Subcutaneous abdominal adipose tissue (tissue), 5 donors: ENCODE measurements around the gene KSR2.

Experiments
- H3K27ac ChIP-seq: one replicate; pipeline ENCODE4 v1.7.0; 2013; ENCODE audit warnings: low read depth, mild to moderate bottlenecking, inconsistent platforms, low read length, moderate library complexity
- H3K27me3 ChIP-seq, 5 donors: one replicate each; pipeline ENCODE4 v1.7.0; 2013; ENCODE audit warnings: low read length in 5 of 5, inconsistent platforms in 1 of 5; ENCODE audit not compliant: control insufficient read depth in 5 of 5, insufficient read depth in 4 of 5
- H3K36me3 ChIP-seq, 5 donors: one replicate each; pipeline ENCODE4 v1.7.0; 2013; ENCODE audit warnings: low read length in 5 of 5; ENCODE audit not compliant: control insufficient read depth in 5 of 5, insufficient read depth in 5 of 5
- H3K4me1 ChIP-seq, 5 donors: one replicate each; pipeline ENCODE4 v1.7.0; 2013; ENCODE audit warnings: low read length in 5 of 5, mild to moderate bottlenecking in 3 of 5, moderate library complexity in 1 of 5; ENCODE audit not compliant: control insufficient read depth in 5 of 5, insufficient read depth in 5 of 5
- H3K4me3 ChIP-seq, 5 donors: one replicate each; pipeline ENCODE4 v1.7.0; 2013; ENCODE audit warnings: low read length in 5 of 5, low read depth in 1 of 5
- H3K9ac ChIP-seq, 5 donors: one replicate each; pipeline ENCODE4 v1.7.0; 2013; ENCODE audit warnings: low read length in 5 of 5, mild to moderate bottlenecking in 4 of 5, moderate library complexity in 3 of 5
- H3K9me3 ChIP-seq, 5 donors: one replicate each; pipeline ENCODE4 v1.7.0; 2013; ENCODE audit warnings: low read length in 5 of 5; ENCODE audit not compliant: control insufficient read depth in 5 of 5
- donor health status: healthy.
- donor health status: healthy.
- donor health status: healthy.
- donor health status: healthy.
- donor health status: healthy.

Gene KSR2

GRCh38 chr12:117921929-117922777, 46.6 kb downstream of the KSR2 start:
- Histone ChIP-seq H3K9me3 (peaks cover 0 to 4% (median 0%) of the 10 kb centered on the region in 5 donors), H3K27ac (no peak overlapping the region), H3K4me3 (no peak overlapping the region), H3K36me3 (no peaks in the 10 kb centered on the region), H3K9ac (no peak overlapping the region), H3K27me3 (peaks cover 0 to 8% (median 0%) of the 10 kb centered on the region in 5 donors), H3K4me1 (no peaks in the 10 kb centered on the region)

DNA sequence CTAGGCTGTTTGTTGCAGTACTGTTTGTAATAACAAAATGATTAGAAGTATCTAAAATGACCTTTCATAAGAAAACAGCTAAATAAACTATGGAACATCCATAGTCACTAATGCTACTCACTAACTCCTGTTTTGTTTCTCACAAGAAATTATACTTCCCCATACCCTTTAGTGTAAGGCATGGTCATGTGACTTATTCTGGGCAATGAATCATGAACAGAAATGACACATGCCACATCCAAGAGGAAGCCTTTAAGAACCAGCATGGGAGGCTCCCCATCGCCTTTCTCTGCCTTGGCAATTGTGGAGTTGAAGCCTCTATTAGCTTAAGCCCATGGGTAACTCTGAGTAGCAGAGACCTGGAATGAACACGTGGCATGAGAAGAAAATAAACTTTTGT, 49.3 kb downstream of the KSR2 start:
- Histone ChIP-seq H3K27me3 (peaks cover 0 to 8% (median 0%) of the 10 kb centered on the region in 5 donors), H3K27ac (no peak overlapping the region), H3K36me3 (no peaks in the 10 kb centered on the region), H3K4me1 (no peaks in the 10 kb centered on the region), H3K9me3 (peaks cover 0 to 4% (median 0%) of the 10 kb centered on the region in 5 donors), H3K4me3 (no peak overlapping the region), H3K9ac (no peak overlapping the region)

GRCh38 chr12:117914686-117915085, 54.1 kb downstream of the KSR2 start:
- no peak overlapping the region for H3K27ac ChIP-seq
- H3K4me1 ChIP-seq = peaks cover 0 to 6% (median 0%) of the 10 kb centered on the region in 5 donors
- no peak overlapping the region for H3K4me3 ChIP-seq
- peaks cover 3 to 14% (median 9%) of the 10 kb centered on the region in 5 donors for H3K9me3 ChIP-seq
- H3K9ac ChIP-seq = no peak overlapping the region
- no peaks in the 10 kb centered on the region for H3K36me3 ChIP-seq
- no peaks in the 10 kb centered on the region for H3K27me3 ChIP-seq

GRCh38 chr12:117912756-117913155, 56.0 kb downstream of the KSR2 start:
- Histone ChIP-seq H3K4me1 (peaks cover 0 to 6% (median 0%) of the 10 kb centered on the region in 5 donors), H3K36me3 (no peaks in the 10 kb centered on the region), H3K27ac (no peak overlapping the region), H3K27me3 (no peaks in the 10 kb centered on the region), H3K9ac (no peak overlapping the region), H3K9me3 (peaks cover 3 to 10% (median 9%) of the 10 kb centered on the region in 5 donors), H3K4me3 (no peak overlapping the region)

GRCh38 chr12:117908411-117908810, 60.4 kb downstream of the KSR2 start:
- Histone ChIP-seq H3K9me3 (peaks cover 3 to 9% (median 8%) of the 10 kb centered on the region in 5 donors), H3K36me3 (no peaks in the 10 kb centered on the region), H3K4me1 (peaks cover 0 to 6% (median 0%) of the 10 kb centered on the region in 5 donors), H3K9ac (no peak overlapping the region), H3K4me3 (no peak overlapping the region), H3K27ac (no peak overlapping the region), H3K27me3 (peaks cover 0 to 4% (median 0%) of the 10 kb centered on the region in 5 donors)

GRCh38 chr12:117907108-117907689, 61.6 kb downstream of the KSR2 start:
- no peak overlapping the region for H3K4me3 ChIP-seq
- H3K27ac ChIP-seq = no peak overlapping the region
- H3K9ac ChIP-seq = no peak overlapping the region
- H3K27me3 ChIP-seq = peaks cover 0 to 4% (median 0%) of the 10 kb centered on the region in 5 donors
- no peaks in the 10 kb centered on the region for H3K4me1 ChIP-seq
- peaks cover 3 to 9% (median 8%) of the 10 kb centered on the region in 5 donors for H3K9me3 ChIP-seq
- no peaks in the 10 kb centered on the region for H3K36me3 ChIP-seq

DNA sequence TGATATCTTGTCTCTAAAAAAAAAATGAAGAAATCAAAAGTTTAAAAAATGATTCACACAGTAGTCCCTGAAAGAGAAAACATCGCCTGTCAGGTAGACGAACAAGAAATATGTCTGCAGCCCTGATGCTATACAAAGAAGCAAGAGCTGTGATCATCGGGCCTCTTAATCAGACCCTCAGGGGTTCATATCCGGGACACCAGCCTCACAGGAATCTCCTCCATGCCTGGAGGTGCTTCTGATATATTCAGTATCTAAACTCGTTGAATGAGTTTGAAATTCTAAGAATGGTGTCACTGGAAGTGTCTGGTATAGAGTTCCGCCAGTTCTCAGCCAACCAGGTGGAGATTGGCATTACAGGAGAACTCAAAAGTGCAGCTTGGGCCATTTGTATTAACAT, 64.7 kb downstream of the KSR2 start:
- Histone ChIP-seq H3K4me1 (no peaks in the 10 kb centered on the region), H3K4me3 (no peak overlapping the region), H3K27ac (no peak overlapping the region), H3K36me3 (no peaks in the 10 kb centered on the region), H3K27me3 (peaks cover 0 to 4% (median 0%) of the 10 kb centered on the region in 5 donors), H3K9ac (no peak overlapping the region), H3K9me3 (peaks cover 0 to 6% (median 3%) of the 10 kb centered on the region in 5 donors)

- Histone ChIP-seq H3K27me3 (peaks cover 0 to 4% (median 0%) of the 10 kb centered on the region in 5 donors), H3K4me1 (no peaks in the 10 kb centered on the region), H3K9me3 (peaks cover 0 to 6% (median 3%) of the 10 kb centered on the region in 5 donors), H3K9ac (no peak overlapping the region), H3K36me3 (no peaks in the 10 kb centered on the region), H3K27ac (no peak overlapping the region), H3K4me3 (no peak overlapping the region)
Measured at GRCh38 chr12:117903110-117903840, 65.5 kb downstream of the KSR2 start.

DNA sequence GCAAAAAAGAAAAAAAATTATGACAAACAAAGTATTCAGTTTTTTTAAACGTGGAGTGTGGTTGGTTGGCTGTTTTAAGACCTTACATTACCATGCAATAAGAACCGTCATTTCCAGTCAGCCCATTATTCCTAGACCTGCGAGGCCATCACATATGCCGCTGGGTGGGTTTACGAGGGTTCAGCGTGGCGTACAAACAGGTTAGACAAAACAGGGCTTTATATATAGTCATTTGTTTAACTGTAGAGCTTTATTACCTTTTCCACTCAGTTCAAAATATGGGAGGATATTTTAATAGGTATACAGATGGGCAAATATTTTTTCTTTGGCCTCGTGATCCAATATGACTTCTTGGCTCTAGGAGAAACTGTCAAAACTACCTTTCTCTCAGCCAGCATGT, 67.2 kb downstream of the KSR2 start:
- Histone ChIP-seq H3K4me1 (no peaks in the 10 kb centered on the region), H3K9me3 (peaks cover 0 to 6% (median 3%) of the 10 kb centered on the region in 5 donors)

More for the DNA sequence above, 67.2 kb downstream of the KSR2 start:
- Histone ChIP-seq H3K27me3 (peaks cover 0 to 2% (median 0%) of the 10 kb centered on the region in 5 donors), H3K9ac (no peak overlapping the region), H3K4me3 (no peak overlapping the region), H3K36me3 (no peaks in the 10 kb centered on the region), H3K27ac (no peak overlapping the region)
